HL-60 (cell line): ENCODE data around the gene UFSP1.

Experiments
- CTCF ChIP-seq: IDR thresholded peaks from one replicate; pipeline ENCODE4 v1.5.1; 2011; ENCODE audit warnings: low read length, control low read depth, inconsistent platforms; ENCODE audit not compliant: insufficient read depth
- GABPA ChIP-seq: IDR thresholded peaks from 2 replicates; pipeline ENCODE4 v1.6.1; 2012; ENCODE audit warnings: low read depth
- POLR2AphosphoS5 ChIP-seq: IDR thresholded peaks from 2 replicates; pipeline ENCODE4 v1.6.1; 2012; ENCODE audit warnings: low read depth
- REST ChIP-seq: IDR thresholded peaks from 2 replicates; pipeline ENCODE4 v1.6.1; 2012; ENCODE audit warnings: low read depth; ENCODE audit not compliant: insufficient replicate concordance

DNA sequence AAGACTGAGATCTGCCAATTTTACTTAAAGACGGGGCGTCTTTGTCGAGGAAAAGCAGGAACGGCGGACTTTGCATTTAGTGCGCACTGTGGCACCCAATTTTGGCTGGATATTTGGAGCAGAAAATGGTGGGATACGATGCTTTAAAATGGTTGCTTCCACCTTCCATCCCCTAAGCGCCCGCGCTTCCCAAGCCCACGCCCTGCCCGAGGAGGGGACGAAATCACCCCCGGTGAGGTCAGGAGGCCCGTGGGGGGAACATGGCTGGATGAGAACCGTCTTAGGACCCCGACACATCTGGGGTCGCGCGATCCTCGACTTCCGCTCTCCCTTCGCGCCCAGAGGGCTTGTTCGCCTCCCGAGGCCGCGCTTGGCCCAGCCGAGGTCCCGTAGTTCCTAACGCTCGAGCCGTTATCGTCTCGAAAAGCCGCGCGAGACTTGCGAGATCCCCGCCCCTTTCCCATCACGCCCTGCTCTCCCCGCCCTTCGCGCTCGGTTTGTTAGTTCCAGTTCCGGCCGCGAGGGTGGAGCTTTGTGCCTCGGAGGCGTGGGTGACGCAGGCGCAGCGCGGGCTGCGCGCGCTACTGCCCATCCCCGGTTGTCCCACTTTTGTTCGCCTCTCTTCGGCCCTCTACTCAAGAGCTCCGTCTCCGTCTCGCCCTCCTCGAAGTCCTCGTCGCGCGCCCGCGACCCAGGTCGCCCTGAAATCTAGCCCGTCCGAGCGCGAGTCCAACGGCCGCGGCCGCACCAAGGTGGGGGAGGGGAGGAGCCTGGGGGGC lies 14.7 kb downstream of the UFSP1 start, which contains the start of gene SRRT:
- TF ChIP-seq CTCF (no peak), POLR2AphosphoS5 (peak; percentile 96), REST (peak; percentile 16), GABPA (peak; percentile 21; the same call in 1 of the 2 replicates)
